Astrocyte of the spinal cord (primary cell): ENCODE measurements around the gene NLRP11.
"Not testable (repeated sequence)": the region's sequence is repeated elsewhere in the genome, so short reads cannot be mapped to it uniquely, and the experiment has no call there.

Experiments used
- DNase-seq: peaks from one replicate; pipeline ENCODE4 v3.0.0; 2011; ENCODE audit warnings: low read depth, low spot score
- H3K4me3 ChIP-seq: 2 replicates; pipeline ENCODE4 v1.5.1; 2011; ENCODE audit warnings: low read depth, mild to moderate bottlenecking, low read length, moderate library complexity
- in situ Hi-C: cut with HindIII; loops from 2 replicates; pipeline ENCODE4 v1.10.0; 2017; ENCODE audit warnings: low sequenced_read_pairs
- TF ChIP-seq, protein P1 (sequence below): IDR thresholded peaks from 2 replicates; pipeline ENCODE4 v1.5.1; 2012; ENCODE audit warnings: low read depth, mild to moderate bottlenecking, low read length, inconsistent platforms

The NLRP11 gene

GRCh38 chr19:55766466-55766865 lies 65.3 kb downstream of the NLRP11 start:
- in situ Hi-C loops: no loop called here
- DNase-seq: no peak
- TF ChIP-seq, protein P1, sequence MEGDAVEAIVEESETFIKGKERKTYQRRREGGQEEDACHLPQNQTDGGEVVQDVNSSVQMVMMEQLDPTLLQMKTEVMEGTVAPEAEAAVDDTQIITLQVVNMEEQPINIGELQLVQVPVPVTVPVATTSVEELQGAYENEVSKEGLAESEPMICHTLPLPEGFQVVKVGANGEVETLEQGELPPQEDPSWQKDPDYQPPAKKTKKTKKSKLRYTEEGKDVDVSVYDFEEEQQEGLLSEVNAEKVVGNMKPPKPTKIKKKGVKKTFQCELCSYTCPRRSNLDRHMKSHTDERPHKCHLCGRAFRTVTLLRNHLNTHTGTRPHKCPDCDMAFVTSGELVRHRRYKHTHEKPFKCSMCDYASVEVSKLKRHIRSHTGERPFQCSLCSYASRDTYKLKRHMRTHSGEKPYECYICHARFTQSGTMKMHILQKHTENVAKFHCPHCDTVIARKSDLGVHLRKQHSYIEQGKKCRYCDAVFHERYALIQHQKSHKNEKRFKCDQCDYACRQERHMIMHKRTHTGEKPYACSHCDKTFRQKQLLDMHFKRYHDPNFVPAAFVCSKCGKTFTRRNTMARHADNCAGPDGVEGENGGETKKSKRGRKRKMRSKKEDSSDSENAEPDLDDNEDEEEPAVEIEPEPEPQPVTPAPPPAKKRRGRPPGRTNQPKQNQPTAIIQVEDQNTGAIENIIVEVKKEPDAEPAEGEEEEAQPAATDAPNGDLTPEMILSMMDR: no peak
- no peak overlapping the region for H3K4me3 ChIP-seq

GRCh38 chr19:55758797-55759196 lies 73.0 kb downstream of the NLRP11 start, which contains the start of gene RFPL4A:
RFPL4A (plus strand) TSS chr19:55759097; CDS start chr19:55761801, 2,704 bp downstream.
- in situ Hi-C loops, H3K4me3 ChIP-seq, DNase-seq: not testable (repeated sequence)

GRCh38 chr19:55756808-55757207 lies 75.0 kb downstream of the NLRP11 start:
- in situ Hi-C loops, DNase-seq, H3K4me3 ChIP-seq: not testable (repeated sequence)

DNA sequence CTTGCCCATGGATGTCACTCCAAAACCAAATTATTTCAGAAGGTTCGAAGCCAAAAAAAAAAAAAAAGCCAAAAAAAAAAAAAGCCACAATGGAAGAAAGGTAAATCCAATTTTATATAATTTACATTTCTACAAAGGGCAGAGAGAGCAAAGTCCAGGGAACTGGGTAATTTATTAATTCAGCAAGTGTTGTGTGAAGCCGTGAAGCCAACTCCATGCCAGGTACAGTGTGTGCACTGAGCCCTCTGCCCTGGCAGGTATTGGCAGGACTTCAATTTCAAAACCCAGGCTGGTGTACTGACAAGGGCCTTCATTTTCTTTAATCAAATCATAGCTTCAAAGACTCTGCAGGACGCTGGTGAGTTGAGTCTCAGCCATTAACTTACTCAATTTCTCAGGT lies 78.4 kb downstream of the NLRP11 start:
- no peak for DNase-seq
- H3K4me3 ChIP-seq: no peak overlapping the region
- in situ Hi-C loops: no loop called here
- TF ChIP-seq, protein P1: no peak

DNA sequence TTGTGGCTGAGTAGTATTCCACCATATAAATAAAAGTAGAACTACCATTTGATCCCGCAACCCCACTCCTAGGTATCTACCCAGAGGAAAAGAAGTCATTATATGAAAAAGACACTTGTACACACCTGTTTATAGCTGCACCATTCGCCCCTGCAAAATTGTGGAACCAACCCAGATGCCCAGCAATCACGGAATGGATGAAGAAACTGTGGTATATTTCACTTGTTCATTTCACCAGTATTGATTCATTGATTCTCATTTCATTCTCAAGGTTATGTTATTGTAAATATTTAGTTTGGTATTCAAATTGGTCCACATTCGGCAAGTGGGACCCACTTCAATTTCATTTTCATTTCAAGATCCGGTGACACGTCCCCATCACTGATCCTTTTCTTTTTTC lies 81.1 kb downstream of the NLRP11 start:
- no peak overlapping the region for H3K4me3 ChIP-seq
- TF ChIP-seq, protein P1: no peak
- in situ Hi-C loops: no loop called here
- no peak for DNase-seq

- DNase-seq: no peak
- in situ Hi-C loops: no loop called here
- TF ChIP-seq, protein P1: no peak
- H3K4me3 ChIP-seq: no peak within 1 kb of the TSS
Observed at GRCh38 chr19:55738302-55738701, 93.5 kb downstream of the NLRP11 start, which contains the start of gene NLRP9. NLRP9 (minus strand) TSS chr19:55738402; CDS start chr19:55738374, 28 bp downstream.
